ENCODE data around the gene MSI2. TPM values are rescaled to one million over a fixed set of nuclear protein-coding genes. Genes with fewer than 3 reads are reported as not detected.

Gene MSI2
- total and polyA plus RNA-seq, 4 donors = 9.4 to 64.0 (median 30.4) TPM

DNA sequence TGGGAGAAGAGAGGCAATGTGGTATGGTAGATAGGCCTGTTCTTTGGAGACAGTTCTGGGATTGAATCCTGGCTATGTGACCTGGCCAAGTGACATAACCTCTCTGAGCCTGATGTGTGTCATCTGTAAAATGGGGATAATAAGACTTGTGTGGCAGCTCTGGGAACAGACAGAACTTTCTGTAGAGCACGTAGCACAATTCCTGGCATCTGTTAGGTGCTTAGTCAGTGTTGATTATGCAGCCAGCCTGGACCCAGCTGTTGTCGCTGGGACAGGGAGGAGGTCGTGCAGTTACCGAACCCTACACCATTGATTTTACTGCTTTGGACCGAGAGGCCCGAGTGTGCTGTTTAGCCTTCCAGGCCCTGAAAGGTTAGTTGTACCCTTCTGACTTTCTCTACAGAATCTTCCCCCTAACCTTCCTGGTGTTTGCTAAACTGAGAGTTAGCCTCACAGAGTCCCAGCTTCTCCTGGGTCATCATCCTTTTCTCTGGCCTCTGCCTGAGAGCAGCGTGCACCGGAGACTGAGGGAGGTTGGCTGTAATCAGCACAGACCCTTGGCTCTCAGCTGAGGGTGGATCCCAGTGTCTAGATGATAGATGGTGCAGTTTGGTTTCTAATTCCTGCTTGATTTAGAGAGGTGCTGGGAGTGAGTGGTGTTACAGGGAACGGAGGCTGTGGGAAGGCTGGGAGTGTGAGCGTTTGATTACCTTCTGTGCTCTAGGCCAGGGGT is 31.9 kb downstream of the MSI2 start:
- 69 to 74% methylated on average over 10 of the region's 10 CpGs for WGBS, 2 donors
- H3K4me3 ChIP-seq = no peak overlapping the region
- H3K36me3 ChIP-seq (ENCODE audit: control insufficient read depth in 4 of 4, insufficient read depth in 4 of 4, low read length in 4 of 4) = peaks cover 0 to 3% (median 0%) of the 10 kb centered on the region in 4 donors
- peak overlapping the region in 1 of 2 donors; percentile 65 for H3K9ac ChIP-seq (ENCODE audit: insufficient read depth in 1 of 2, low read length in 2 of 2)
- DNase-seq = peak; percentile 44 to 78 (median 73)
- ATAC-seq (ENCODE audit: insufficient read depth, low FRiP score) = no peak
- H3K27me3 ChIP-seq (ENCODE audit: control insufficient read depth in 3 of 3, insufficient read depth in 3 of 3, low read length in 2 of 3) = no peaks in the 10 kb centered on the region
- H3K27ac ChIP-seq (ENCODE audit: low read depth in 1 of 2, low read length in 1 of 2) = no peak overlapping the region
- no peaks in the 10 kb centered on the region for H3K9me3 ChIP-seq (ENCODE audit: control insufficient read depth in 4 of 4, insufficient read depth in 3 of 4, low read length in 3 of 4)
- TF ChIP-seq, protein P1, sequence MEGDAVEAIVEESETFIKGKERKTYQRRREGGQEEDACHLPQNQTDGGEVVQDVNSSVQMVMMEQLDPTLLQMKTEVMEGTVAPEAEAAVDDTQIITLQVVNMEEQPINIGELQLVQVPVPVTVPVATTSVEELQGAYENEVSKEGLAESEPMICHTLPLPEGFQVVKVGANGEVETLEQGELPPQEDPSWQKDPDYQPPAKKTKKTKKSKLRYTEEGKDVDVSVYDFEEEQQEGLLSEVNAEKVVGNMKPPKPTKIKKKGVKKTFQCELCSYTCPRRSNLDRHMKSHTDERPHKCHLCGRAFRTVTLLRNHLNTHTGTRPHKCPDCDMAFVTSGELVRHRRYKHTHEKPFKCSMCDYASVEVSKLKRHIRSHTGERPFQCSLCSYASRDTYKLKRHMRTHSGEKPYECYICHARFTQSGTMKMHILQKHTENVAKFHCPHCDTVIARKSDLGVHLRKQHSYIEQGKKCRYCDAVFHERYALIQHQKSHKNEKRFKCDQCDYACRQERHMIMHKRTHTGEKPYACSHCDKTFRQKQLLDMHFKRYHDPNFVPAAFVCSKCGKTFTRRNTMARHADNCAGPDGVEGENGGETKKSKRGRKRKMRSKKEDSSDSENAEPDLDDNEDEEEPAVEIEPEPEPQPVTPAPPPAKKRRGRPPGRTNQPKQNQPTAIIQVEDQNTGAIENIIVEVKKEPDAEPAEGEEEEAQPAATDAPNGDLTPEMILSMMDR (IDR thresholded peaks at IDR 0.05; ENCODE audit: control extremely low read depth, extremely low read depth) = no peak
- peaks cover 0 to 32% (median 7%) of the 10 kb centered on the region in 5 donors for H3K4me1 ChIP-seq (ENCODE audit: control insufficient read depth in 5 of 5, insufficient read depth in 5 of 5, low read length in 5 of 5)

DNA sequence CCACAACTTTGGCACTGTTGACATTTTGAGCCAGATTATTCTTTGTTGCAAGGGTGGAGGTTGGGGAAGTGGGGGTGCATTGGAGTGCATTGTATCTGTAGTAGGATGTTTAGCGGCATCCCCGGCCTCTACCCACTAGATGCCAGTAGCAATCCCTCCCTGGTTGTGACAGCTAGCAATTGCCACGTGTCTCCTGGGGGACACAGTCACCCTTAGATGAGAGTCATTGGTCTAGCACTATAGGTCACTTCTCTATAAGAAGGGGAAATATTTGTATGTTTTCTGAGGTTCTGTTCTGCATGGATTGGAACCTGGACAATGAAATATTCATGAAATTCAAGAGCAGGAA is 32.4 kb downstream of the MSI2 start:
- ATAC-seq (ENCODE audit: insufficient read depth, low FRiP score) (no peak), DNase-seq (no peak)
- H3K36me3 ChIP-seq (ENCODE audit: control insufficient read depth in 4 of 4, insufficient read depth in 4 of 4, low read length in 4 of 4) = peaks cover 0 to 3% (median 0%) of the 10 kb centered on the region in 4 donors
- TF ChIP-seq, protein P1 (IDR thresholded peaks at IDR 0.05; ENCODE audit: control extremely low read depth, extremely low read depth) = no peak
- peak overlapping the region in 1 of 2 donors; percentile 11 for H3K27ac ChIP-seq (ENCODE audit: low read depth in 1 of 2, low read length in 1 of 2)
- peak overlapping the region in 1 of 2 donors; percentile 65 for H3K9ac ChIP-seq (ENCODE audit: insufficient read depth in 1 of 2, low read length in 2 of 2)
- H3K4me1 ChIP-seq (ENCODE audit: control insufficient read depth in 5 of 5, insufficient read depth in 5 of 5, low read length in 5 of 5) = peaks cover 0 to 27% (median 7%) of the 10 kb centered on the region in 5 donors
- WGBS, 2 donors = 25 to 71% methylated on average over 3 of the region's 3 CpGs
- H3K9me3 ChIP-seq (ENCODE audit: control insufficient read depth in 4 of 4, insufficient read depth in 3 of 4, low read length in 3 of 4) = no peaks in the 10 kb centered on the region
- H3K27me3 ChIP-seq (ENCODE audit: control insufficient read depth in 3 of 3, insufficient read depth in 3 of 3, low read length in 2 of 3) = no peaks in the 10 kb centered on the region
- H3K4me3 ChIP-seq = no peak overlapping the region

DNA sequence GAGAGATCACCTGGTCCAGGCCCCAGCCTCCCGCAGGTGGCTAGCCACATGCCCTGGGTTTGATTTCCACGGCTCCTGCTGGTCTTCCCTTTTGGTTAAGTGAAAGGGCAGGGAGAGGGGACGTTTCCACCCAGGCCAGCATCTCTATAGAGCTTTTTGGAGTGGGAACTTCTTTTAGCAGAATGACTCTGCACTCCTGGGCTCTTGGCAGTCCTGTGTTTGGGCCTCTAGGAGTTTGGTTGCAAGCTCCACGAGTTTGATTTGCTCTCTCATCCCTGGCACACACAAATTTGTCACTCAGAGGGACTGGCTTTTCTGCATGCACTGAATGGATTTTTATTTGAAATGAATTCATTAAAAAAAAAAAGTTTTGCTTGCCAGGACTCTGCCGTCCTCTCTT is 32.8 kb downstream of the MSI2 start:
- Histone ChIP-seq H3K9ac (ENCODE audit: insufficient read depth in 1 of 2, low read length in 2 of 2) (no peak overlapping the region), H3K4me1 (ENCODE audit: control insufficient read depth in 5 of 5, insufficient read depth in 5 of 5, low read length in 5 of 5) (peaks cover 0 to 26% (median 7%) of the 10 kb centered on the region in 5 donors), H3K9me3 (ENCODE audit: control insufficient read depth in 4 of 4, insufficient read depth in 3 of 4, low read length in 3 of 4) (no peaks in the 10 kb centered on the region), H3K4me3 (no peak overlapping the region), H3K36me3 (ENCODE audit: control insufficient read depth in 4 of 4, insufficient read depth in 4 of 4, low read length in 4 of 4) (peaks cover 0 to 3% (median 0%) of the 10 kb centered on the region in 4 donors), H3K27ac (ENCODE audit: low read depth in 1 of 2, low read length in 1 of 2) (peak overlapping the region in 1 of 2 donors; percentile 11), H3K27me3 (ENCODE audit: control insufficient read depth in 3 of 3, insufficient read depth in 3 of 3, low read length in 2 of 3) (no peaks in the 10 kb centered on the region)
- ATAC-seq (ENCODE audit: insufficient read depth, low FRiP score) = no peak
- 26 to 62% methylated on average over 5 of the region's 5 CpGs for WGBS, 2 donors
- TF ChIP-seq, protein P1 (IDR thresholded peaks at IDR 0.05; ENCODE audit: control extremely low read depth, extremely low read depth) = no peak
- DNase-seq = no peak
